Lower leg skin (tissue), 4 donors: ENCODE data around the gene PCDH15. TPM values are rescaled to one million over a fixed set of nuclear protein-coding genes. Genes with fewer than 3 reads are reported as not detected.

Experiments
- DNase-seq, 2 donors: peaks; one replicate each; pipeline ENCODE4 v3.0.0-alpha.2; 2019; ENCODE audit warnings: low spot score in 2 of 2
- H3K4me3 ChIP-seq: fragments of 200-600 bp; sonication (generic); 2 replicates; pipeline ENCODE4 v1.5.1; 2017; ENCODE audit warnings: mild to moderate bottlenecking, low read depth; ENCODE audit not compliant: poor library complexity, severe bottlenecking
- POLR2A ChIP-seq, 2 donors: fragments of 450-650 bp; IDR thresholded peaks; one replicate each; pipeline ENCODE4 v1.6.1; 2016 to 2017; ENCODE audit warnings: antibody characterized with exemption in 2 of 2, mild to moderate bottlenecking in 1 of 2, moderate library complexity in 1 of 2
- WGBS, 2 donors: methylation state at CpG; one replicate each; pipeline ENCODE4 v1.1.5; 2018; 5-methylcytosine and 5-hydroxymethylcytosine counted together
- intact Hi-C: fragments of 100-400 bp; cut with DNase I; formaldehyde crosslinking; loops from one replicate; pipeline ENCODE4 v1.15.0; 2023; ENCODE audit warnings: low total_unique reads
- total RNA-seq, 4 donors: library from RNA; depleted of rRNA; stranded (reverse); fragments of >200 nt; gene quantifications; one replicate each; pipeline ENCODE4 v1.1.0, GENCODE V29; 2016
- TF ChIP-seq, protein P1 (sequence below), 3 donors: fragments of 450-650 bp; IDR thresholded peaks; one replicate each; pipeline ENCODE4 v1.5.1; 2016; ENCODE audit warnings: antibody characterized with exemption in 3 of 3, mild to moderate bottlenecking in 3 of 3, moderate library complexity in 2 of 3

The PCDH15 gene
- total RNA-seq, 4 donors from 2014 or later = not detected

DNA sequence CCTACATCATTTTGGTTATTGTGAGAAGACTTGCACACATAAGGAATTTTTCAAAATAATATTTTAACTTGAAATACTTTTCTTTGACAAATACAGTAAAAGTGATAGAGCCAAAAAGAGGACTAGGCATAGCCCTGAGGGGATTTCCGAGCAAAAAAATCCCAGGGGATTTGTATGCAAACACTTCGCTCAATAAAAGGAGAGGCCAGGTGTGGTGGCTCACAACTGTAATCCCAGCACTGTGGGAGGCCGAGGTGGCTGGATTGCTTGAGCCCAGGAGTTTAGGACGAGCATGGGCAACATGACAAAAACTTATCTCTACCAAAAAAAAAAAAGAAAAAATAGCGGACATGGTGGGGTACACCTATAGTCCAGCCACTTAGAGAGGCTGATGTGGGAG is 193.0 kb downstream of the PCDH15 start:
- DNase-seq = no peak
- WGBS, 2 donors = 85 to 92% methylated on average over 4 to 5 of the region's 5 CpGs
- TF ChIP-seq, protein P1, sequence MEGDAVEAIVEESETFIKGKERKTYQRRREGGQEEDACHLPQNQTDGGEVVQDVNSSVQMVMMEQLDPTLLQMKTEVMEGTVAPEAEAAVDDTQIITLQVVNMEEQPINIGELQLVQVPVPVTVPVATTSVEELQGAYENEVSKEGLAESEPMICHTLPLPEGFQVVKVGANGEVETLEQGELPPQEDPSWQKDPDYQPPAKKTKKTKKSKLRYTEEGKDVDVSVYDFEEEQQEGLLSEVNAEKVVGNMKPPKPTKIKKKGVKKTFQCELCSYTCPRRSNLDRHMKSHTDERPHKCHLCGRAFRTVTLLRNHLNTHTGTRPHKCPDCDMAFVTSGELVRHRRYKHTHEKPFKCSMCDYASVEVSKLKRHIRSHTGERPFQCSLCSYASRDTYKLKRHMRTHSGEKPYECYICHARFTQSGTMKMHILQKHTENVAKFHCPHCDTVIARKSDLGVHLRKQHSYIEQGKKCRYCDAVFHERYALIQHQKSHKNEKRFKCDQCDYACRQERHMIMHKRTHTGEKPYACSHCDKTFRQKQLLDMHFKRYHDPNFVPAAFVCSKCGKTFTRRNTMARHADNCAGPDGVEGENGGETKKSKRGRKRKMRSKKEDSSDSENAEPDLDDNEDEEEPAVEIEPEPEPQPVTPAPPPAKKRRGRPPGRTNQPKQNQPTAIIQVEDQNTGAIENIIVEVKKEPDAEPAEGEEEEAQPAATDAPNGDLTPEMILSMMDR (IDR thresholded peaks at IDR 0.05) = no peak
- no peak for TF ChIP-seq POLR2A (IDR thresholded peaks at IDR 0.05)
- H3K4me3 ChIP-seq = no peak overlapping the region
- intact Hi-C loops = no loop called here

DNA sequence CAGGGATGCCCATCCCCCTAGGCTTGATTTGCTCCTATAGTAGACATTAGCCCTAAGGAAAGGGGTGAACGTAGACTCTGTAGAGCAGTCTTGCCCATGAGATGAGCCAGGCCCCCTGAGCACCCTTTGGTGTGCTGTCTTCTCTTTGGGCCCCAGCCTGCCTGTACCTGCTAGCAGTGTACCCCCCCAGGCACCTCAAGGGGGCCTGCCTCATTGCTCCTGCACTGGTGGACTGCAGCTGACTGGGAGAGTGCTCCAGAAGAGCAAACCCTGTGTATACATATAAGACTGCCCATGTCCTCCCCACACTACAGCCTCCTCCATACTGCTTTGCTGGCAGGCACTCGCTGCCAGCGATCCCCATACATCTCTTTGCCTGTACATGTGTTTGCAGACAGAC is 206.7 kb downstream of the PCDH15 start:
- TF ChIP-seq, protein P1 (IDR thresholded peaks at IDR 0.05) = no peak
- TF ChIP-seq POLR2A (IDR thresholded peaks at IDR 0.05) = no peak
- DNase-seq = no peak
- 90 to 91% methylated on average over 3 of the region's 3 CpGs for WGBS, 2 donors
- intact Hi-C loops = no loop called here
- H3K4me3 ChIP-seq = no peak overlapping the region

DNA sequence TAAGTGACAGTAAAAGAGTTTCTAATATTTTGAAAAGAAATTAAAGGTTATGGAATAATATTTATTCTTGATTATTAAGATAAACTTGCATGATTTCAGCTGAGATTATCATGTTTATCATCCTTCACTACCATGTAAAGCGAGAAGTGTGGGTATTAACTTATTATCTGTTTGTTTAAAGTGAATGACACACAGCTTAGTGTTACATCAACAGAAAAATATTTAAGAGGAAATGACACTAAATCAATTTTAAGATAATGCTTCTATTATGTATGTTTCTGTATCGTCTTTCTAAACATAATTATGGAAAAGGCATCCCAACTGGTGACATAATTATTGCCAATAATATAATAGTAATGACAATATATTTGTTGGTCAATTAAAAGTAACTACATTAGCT is 213.1 kb downstream of the PCDH15 start:
- DNase-seq = no peak
- no peak overlapping the region for H3K4me3 ChIP-seq
- 35 to 37% methylated on average over 2 of the region's 2 CpGs for WGBS, 2 donors
- intact Hi-C loops = no loop called here
- TF ChIP-seq, protein P1 (IDR thresholded peaks at IDR 0.05) = no peak
- no peak for TF ChIP-seq POLR2A (IDR thresholded peaks at IDR 0.05)

- no peak for DNase-seq
- 64 to 71% methylated on average over 2 of the region's 2 CpGs for WGBS, 2 donors
- no peak overlapping the region for H3K4me3 ChIP-seq
- intact Hi-C loops = no loop called here
- TF ChIP-seq POLR2A (IDR thresholded peaks at IDR 0.05) = no peak
- TF ChIP-seq, protein P1 (IDR thresholded peaks at IDR 0.05) = no peak
Observed at GRCh38 chr10:54585572-54585971, 215.5 kb downstream of the PCDH15 start.

DNA sequence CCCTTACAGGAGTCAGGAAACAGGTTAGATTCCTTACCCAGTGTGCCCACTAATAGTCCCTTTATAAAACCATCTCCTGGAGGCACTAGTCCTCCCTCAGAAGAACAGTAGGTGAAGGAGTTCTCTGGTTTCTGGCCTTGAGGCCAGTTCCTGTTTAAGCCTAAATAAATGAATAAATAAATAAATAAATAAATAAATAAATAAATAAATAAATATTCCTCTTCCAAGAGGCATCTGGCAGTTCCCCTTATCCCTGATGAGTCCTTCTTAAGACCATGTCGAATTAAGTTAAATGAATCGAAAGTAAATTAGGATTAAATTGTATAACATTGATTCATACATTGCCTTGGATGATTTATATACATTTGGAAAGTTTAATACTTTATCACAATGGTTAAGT is 223.3 kb downstream of the PCDH15 start:
- intact Hi-C loops = no loop called here
- DNase-seq = no peak
- no peak overlapping the region for H3K4me3 ChIP-seq
- 87 to 91% methylated on average over 2 of the region's 2 CpGs for WGBS, 2 donors
- TF ChIP-seq, protein P1 (IDR thresholded peaks at IDR 0.05) = no peak
- TF ChIP-seq POLR2A (IDR thresholded peaks at IDR 0.05) = no peak

DNA sequence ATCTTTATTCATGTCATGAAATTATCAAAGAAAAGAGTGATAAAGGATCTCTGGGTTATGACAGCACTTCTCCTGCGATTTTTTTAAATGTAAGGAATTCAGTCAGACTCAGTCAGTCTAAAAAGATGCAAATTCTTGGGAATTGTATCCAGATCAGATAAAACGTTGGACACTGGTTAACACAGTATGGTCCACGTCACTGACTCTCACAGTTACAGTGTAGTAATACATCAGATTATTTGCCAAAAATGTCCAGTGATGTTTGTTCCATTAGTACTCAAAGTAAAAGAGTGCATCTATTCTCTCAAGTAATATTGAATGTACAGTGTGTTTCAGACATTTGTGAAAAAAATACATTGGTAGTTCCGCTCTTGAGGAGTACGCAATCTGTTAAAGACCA is 224.5 kb downstream of the PCDH15 start:
- WGBS, 2 donors = 50 to 59% methylated on average over 5 of the region's 5 CpGs
- TF ChIP-seq, protein P1 (IDR thresholded peaks at IDR 0.05) = no peak
- no peak for TF ChIP-seq POLR2A (IDR thresholded peaks at IDR 0.05)
- H3K4me3 ChIP-seq = no peak overlapping the region
- intact Hi-C loops = no loop called here
- DNase-seq = no peak
